T1000 (cell line): Measurements from ENCODE around the gene RGS6.

ENCODE experiments used
- DNase-seq: peaks from one replicate; lab custom pipeline; 2025; ENCODE audit warnings: mixed read lengths; lab: John Stamatoyannopoulos, UW

The RGS6 gene

DNA sequence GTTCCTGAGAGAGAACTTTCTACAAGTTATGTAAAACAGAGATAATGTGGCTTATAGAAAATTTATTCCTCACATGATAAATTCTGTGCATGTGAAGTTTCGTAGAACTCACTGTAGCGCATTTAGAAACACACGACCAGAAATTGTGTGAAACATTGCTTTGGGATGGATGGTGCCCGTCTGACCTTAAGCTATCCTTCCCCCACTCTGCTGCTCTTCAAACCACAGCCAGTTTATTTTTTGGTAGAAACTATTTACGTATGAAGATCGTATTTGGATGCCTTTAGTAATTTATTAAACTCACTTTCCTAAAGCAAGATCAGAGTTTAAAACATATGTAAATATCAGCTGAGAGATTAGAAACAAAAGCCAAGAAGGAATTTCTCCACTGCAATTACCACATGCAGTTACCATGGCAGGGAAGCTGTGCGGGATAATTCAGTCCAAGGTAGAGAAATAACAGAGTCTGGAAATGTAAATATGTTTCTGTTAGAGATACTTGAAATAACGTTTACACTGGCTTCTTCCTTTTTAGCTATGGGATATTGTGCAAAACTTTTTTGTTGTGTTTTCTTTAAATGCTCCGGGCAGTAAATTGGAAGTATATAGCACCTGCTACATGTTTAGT lies 382.7 kb downstream of the RGS6 start:
- DNase-seq: no peak

DNA sequence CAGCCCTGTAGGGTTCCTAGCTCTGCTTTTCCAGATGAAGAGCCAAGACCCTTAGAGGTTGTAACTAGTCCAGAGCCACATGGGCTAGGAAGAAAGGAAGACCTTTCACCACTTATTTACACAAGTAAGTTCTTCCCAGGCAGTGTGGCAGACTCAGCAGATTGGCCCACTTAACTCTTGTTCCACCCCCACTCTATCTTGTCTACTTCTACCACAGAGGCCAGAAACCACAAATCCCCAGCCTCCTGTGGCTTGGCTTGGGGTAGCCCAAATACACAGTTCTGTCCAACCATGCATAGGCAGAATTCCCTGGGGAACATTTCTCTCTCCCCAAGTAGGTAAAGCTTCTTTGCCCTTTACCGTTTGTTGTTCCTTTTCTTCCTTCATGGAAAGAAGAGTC lies 383.5 kb downstream of the RGS6 start:
- no peak for DNase-seq

DNA sequence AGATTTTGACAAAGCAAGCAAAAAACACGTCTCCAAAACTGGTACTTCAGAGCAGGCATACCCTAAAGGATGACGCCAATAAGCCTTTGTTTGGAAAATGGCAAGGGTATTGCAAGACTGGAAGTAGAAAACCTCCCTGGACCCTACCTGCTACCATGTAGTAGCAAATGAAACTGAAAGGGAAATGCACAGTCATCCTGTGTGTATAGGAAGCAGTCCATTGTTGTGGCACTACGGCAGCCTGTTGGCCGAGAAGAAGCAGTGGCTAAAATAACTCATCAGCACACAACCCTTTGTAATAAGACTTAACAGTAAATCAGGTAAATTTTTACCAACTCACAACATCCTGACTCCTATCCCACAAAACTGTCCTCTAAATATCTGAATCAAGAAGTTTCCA lies 386.4 kb downstream of the RGS6 start:
- DNase-seq: no peak

DNA sequence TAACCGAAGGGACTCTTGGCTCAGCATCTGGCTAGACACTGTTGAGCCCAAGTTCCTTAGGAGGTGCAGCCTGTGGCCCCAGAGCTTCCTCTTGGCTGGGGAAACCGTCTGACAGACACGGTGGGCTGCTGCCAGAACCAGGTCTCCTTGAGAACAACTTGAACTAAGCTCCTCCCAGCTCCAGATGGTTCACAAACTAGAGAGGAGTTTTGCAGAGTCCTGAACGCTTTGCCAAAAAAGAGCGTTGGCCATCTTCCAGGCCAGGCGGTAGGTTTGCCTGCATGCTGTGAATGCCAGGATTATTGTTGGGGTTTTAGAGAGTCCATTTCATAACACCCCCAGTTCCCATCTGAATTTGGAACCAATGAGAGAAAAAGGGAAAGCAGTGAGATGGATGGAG lies 399.8 kb downstream of the RGS6 start:
- no peak for DNase-seq

DNA sequence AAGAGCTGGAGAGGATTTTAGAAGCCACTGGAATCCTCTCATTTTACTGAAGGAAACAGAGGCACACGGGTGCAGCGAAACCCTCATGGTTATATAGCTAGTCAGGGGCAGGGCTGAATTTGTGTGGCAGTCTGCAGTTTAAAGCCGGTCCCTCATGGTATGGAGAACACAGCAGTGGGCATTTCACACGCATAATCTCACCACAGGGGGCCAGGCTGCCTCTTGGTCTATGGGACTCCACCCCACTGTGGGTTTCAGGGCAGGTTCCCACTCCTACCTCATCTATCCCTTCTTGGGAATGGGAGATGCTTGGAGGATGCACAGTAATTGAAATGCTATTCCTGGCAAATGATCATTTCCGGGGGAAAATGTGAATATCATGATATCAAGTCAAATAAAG lies 400.6 kb downstream of the RGS6 start:
- no peak for DNase-seq

DNA sequence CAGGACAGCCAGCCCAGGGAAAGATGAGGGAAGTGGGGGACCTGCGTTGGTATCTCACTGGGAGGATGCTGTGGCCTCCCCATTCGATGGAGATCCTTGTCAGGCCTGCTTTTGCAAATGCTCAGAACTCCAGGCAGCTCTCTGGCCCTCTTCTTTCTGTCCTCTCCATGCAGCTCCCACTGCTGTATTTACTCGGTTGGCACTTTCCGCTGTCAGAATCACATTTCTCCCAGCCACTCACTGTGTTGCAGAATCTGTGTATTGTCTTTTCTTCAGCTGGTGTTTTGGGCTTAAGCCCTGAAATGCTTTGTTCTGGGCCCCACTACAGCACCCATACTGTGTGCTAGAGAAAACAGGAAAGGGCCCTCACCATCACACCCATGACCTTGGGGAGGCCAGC lies 401.1 kb downstream of the RGS6 start:
- no peak for DNase-seq

DNA sequence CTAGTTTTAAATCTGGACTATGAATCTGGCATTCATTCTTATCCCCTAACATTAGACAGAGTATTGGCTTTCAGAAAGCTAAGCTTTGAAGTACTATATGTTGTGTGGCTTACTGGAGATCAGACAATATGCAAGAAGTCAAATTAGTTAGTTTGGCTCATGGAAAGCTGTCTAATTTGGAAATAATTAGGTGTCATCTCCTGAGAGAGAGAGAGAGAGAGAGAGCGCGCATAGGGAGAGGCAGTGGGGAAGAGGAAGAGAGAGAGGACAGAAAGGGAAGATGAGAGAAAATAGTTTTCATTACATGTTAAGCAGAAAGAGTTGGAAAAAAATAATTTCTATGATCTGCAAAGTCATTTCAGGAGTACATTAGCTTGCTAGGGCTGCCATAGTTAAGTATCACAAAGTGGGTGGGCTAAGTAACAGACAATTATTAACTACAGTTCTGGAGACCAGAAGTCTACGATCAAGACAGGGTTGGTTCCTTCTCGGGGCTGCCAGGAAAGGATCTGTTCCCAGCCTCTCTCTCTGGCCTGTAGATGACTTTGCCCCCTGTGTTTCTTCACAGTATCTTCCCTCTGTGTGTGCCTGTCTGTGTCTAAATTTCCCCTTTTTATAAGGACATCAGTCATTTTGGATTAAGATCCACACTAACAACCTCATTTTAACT lies 404.2 kb downstream of the RGS6 start:
- DNase-seq: no peak

DNA sequence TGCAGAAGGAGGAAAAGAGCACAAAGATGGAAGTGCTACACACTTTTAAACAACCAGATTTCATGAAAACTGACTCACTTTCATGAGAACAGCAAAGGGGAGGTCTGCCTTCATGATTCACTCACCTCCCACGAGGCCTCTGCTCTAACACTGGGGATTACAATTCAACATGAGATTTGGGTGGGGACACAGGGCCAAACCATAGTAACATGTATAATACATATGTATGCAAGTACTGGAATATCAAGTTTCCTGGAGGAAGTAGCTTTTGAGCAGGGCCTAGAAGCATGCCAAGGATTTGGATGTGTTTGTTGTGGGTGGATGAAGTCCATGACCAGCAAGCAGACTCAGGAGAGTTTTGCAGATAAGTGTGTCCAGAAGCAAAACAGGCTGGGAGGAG lies 409.0 kb downstream of the RGS6 start:
- DNase-seq: no peak

DNA sequence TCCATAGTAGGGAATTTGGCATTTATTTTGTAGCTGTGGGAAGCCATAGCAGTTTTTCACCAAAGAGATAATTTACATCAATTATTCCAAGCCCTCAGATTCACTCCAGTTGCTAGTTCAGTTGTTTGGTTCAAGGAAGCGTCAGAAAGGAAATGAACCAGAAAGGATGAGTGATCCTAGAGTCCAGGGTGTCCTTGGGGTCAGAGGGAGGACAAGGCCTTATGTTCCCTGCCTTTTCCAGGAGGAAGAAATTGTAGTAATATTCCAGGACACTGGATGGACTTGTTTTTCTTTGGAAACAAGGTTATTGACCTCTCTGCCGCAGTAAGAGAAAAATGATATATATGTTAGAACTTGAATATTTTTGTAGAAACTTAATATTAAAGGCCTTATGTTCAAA lies 409.5 kb downstream of the RGS6 start:
- no peak for DNase-seq

DNA sequence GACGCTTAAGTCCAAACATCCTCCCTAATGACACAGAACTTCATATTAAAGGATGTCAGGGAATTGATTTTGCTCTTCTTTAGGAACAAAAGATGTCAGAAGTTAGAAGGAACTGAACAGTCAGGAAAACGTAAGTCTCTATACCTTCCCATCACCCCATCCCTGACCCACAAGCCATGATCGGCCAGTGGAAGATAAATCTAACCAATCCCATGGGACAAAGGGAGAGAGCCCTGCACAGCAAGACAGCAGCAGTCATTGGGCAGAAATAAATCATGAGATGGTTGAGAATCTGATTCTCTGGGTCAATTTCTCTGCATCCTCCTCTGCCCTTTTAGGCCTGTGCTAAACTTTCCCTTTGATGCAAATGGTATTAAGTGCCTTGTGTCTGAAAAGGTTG lies 414.9 kb downstream of the RGS6 start:
- DNase-seq: no peak

DNA sequence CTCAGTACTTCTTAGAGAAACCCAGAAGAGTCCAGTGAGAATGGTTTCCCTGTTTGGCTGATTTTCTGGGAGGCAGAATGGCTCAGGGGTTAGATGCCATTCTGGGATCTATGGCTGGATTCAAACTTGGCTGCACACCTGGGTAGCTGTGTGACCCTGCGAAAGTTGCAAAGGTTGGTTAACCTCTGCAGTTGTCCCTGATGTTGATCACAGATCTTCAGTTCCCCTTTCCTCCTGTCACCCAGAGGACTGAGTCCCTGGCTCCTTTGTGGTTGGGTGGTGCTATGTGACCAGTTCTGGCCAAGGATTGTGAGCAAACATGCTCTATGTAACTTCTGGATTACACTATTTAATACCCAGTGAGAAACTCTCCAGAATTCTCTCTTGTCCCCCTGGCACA lies 418.0 kb downstream of the RGS6 start:
- DNase-seq: no peak

DNA sequence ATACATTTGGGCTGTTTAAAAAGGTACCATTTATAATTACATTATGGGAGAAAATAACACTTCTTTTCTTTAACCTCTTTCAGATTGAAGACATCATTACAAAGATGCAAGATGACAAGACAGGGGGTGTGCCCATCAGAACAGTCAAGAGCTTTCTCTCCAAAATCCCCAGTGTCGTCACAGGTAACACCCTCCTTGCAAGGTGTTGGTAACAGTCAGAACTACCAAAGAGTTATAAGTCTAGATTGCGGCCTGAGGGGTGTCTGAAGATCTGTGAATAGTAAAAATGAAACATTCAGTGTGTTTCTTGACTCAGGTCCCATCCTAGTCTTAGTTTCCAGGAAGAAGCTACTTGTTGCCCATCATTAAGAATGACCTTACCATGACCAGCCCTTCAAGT lies 419.8 kb downstream of the RGS6 start:
- DNase-seq: no peak

DNA sequence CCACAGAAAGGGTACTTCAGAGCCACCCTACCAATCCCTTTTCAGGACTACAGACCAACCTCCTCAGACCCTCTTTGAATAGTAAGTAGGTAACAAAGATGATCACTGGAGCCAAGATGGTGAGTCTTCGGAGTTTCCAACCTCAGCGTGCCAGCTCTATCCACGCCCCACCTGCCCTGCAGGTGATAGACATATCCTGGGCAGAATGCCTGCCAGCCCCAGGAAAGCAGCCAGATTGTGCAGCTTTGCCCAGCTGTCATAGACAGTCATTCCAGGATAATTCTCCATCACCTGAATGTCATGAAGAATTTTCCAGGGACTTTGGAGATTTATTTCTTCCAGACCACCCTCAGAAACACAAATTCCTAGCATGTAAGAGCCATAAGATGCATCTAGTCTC lies 434.4 kb downstream of the RGS6 start:
- no peak for DNase-seq

DNA sequence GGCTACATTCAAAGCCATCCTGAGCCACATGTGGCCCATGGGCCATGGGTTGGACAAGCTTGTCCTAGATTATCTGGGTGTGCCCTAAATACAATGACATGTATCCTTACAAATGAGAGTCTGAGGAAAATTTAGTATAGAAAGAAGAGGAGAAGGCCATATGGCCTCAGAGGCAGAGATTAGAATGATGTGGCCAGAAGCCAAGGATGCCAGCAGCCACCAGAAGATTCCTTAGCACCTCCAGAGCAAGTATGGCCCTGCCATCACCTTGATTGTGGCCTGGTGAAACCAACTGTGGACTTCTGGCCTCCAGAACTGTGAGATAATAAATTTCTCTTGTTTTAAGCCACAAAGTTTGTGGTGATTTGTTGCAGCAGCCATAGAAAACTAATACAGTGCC lies 436.9 kb downstream of the RGS6 start:
- no peak for DNase-seq

DNA sequence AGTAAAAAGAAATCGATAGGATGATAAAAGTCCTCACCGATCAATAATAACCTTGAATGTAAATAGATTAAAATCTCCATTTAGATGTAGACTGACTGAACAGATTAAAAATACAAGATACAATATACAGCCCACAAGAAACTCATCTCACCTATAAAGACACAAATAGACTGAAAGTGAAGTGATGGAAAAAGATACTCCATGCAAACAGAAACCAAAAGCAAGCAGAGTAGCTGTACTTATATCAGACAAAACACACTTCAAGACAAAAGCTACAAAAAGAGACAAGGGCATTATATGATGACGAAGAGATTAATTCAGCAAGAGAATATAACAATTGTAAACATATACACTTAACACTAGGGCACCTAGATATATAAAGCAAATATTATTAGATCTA lies 444.8 kb downstream of the RGS6 start:
- DNase-seq: no peak

DNA sequence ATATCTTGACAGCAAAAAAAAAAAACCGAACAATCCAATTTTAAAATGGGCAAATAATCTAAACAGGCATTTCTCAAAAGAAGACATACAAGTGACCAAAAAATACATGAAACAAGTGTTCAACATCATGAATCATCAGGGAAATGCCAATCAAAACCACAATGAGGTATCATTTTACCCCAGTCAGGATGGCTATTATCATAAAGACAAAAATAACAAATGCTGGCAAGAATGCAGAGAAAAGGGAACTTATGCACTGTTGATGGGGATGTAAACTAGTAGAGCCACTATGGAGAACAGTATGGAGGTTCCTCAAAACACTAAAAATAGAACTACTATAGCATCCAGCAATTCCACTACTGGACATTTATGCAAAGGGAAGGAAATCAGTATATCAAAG lies 448.2 kb downstream of the RGS6 start:
- DNase-seq: no peak

DNA sequence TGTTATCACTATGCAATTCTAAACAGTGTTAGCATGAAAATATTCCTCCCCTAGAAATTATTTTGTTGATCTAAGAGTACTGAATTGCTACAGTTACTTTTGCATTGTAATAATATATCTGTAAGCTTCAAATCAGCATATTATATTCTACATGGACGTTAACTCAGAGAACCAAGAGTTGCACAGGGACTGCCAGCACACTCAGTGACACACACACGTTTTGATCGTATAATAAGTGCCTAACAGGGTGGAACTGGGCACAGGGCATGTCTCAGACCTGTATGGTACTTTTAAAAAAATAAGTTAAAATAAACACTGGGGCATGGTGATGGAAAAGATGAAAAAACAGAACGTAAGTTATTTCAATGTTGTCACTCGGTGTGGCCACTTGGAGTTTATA lies 451.6 kb downstream of the RGS6 start:
- DNase-seq: no peak

DNA sequence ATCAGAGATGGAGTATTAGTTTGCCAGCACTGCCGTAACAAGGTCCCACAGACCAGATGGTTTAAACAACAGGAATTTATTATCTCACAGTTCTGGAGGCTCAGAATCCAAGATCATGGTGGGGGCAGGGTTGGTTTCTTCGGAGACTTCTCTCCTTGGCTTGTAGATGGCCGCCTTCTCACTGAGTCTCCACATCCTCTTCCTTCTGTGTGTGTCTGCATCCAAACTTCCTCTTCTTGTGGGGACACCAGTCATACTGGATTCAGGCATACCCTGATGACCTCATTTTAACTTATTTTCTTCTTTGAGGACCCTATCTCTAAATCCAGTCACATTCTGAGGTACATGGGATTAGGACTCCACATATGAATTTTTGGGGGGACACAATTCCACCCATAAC lies 455.5 kb downstream of the RGS6 start:
- no peak for DNase-seq

DNA sequence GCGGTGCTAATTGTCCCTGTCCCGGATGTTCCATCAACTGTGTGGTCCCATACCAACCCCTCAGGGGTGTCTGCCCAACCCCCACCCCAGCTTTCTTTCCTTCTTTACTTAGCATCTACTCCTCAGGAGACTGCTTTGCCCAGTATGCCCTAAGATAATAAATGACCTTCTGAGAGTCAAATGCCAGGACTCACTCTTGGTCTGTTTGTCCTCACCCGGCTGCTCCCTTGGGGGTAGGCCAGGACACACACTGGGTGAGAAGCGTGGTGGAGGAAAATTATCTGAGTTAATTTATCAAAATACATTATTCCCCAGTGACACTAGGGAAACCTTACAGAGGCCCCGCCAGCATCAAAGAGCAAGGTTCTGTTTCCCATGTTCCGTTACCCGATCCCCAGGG lies 457.0 kb downstream of the RGS6 start:
- DNase-seq: no peak

DNA sequence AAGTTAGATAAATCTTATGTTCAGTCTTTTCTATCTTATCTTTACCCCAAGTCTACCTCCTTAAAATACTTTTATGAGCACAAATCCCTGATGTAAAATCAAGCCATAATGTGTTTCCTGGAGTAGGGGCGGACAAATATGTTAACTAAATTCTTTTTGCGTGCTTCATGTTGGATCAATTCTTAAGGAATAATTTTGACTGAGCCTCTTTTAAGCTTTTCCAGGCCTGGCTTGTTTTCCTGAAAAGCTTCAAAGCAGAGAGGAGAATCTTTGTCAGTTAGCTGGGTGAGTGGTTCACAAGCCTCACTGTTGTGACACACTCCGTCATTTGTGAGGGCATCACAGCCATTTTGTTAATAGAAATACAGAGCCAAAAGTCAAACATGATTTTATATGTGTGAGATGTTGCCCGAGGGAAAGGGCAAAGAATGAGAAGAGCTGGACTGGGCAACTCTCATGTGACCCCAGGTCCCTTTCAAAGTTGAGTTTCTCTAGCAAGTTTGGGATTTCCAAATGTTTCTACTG lies 468.9 kb downstream of the RGS6 start:
- DNase-seq: no peak

DNA sequence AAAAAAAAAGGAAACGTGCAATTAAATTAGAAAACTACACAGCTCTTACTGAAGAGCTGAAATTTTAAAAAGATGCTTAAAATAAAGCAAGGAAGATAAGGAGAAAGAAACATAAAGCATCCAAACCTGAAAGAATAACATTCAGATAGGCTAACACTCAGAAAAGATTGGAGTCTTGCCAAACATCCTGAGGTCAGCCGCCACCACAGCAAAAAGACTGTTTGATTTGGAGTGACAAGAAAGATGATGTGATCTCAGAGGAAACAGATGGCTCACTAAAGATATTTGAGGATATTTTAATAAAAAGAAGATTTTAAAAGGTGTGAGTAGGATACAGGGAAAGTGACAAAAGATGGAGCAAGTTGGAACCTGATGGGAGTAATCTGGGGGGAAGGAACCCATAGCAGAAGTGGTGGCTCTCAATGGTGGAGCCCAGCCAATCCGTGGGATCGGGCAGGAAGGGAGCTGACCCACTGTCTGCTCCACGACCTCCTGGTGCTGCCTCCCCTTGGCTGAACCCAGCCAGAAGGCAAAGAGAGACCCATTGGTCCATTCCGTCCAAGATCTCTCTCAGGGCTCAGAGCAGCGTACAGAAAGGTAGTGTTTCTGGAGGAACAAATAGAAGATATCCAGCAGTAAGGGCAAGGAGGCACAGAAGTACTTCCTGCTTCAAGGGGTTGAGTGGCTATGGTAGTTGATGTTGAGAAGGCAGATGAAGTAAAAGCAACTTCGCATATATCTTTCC lies 469.6 kb downstream of the RGS6 start:
- no peak for DNase-seq

DNA sequence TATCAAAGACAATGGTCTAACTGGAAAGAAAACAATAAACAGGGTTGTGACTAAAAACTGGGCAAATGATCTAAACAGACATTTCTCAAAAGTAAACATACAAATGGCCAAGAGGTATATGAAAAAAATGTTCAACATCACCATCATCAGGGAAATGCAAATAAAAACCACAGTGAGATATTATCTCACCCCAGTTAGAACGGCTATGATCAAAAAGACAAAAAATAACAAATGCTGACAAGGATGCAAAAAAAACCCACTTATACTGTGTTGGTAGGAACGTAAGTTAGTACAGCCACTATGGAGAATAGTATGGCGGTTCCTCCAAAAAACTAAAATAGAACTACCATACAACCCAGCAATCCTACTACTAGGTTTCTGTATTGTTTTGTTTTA lies 470.1 kb downstream of the RGS6 start:
- DNase-seq: no peak

DNA sequence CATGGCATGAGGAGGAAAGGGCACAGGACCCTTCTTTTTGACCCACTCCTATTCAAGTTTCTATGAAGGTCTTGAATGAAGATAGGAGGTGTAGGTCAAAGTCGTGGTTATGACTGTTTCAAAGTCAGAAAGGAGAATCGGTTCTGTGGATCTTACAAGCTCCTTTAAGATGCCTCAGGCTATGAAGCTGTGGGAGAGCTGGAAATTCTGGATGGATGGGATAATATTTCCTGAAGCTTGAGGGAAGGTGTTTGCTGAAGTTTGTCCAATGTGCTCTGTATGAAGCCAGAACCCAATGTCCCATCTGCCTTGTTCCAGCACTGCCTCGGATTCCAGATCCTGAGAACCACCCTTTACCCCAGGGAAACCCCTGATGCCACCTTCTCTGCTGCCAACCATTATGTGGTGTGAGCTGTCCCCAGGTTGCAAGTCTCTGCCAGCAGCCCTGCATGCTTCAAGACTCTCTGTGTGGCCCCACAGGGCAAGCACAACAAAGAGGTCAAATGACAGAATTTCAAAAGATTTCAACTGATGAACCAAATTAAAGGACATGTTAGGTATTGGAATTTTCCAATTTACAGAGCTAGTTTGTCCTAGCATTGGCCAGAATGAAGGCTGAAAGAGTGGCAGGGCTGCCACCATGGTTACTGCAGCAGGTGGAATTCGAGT lies 472.0 kb downstream of the RGS6 start:
- DNase-seq: no peak
